Stimulated activated CD4-positive, alpha-beta T cell treated with anti-CD3 and anti-CD28 coated beads, Interleukin-4, amount 100 ng/mL, for 24 hours (primary cell): Measurements from ENCODE around the gene CANX.

Experiments
- DNase-seq: peaks from one replicate; pipeline ENCODE4 v3.0.0-alpha.2; 2020

CANX gene

DNA sequence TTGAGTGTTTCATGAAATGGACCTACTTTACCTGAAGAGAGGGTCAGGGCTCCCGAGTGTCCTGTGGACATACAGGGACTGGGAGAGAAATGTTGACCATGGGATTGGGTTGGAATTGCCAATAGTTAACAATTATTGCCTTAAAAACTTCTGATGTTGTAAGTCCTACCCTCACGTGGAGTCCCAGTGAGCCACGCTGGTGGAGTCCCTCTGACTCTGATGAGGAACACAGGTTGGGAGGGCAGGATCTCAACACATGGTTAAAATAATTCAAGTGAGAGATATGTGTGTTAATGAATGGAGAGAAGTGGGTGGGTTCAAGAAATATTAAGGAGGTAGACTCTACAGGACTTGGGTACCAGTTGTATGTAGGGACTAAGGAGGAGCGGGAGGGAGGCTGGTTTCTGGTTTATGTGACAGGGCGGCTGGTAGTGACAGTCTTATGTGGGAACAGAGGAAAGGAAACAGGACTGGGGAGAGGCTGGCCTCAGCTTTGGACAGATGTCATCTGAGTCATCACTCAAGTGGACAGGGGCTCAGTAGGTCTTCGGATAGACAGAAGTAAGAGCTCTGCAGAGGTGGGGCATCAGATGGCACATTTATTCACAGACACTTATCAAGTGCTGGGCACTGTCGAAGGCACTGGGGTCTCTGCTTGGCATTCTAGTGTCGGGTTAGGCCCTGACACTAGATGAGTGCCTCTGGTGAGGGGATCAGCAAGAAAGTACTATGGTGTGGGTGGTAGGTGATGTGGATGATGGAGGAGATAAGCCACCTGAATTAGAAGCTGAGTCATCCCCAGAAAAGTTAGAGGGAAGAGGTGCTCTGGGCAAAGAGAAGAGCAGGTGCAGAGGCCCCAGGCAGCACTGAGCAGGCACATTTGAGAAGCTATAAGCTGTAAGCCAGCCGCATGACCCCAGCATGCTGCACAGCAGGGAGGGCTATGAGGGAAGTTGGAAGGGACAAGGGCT lies 61.1 kb downstream of the CANX start:
- DNase-seq = peak; percentile 32

DNA sequence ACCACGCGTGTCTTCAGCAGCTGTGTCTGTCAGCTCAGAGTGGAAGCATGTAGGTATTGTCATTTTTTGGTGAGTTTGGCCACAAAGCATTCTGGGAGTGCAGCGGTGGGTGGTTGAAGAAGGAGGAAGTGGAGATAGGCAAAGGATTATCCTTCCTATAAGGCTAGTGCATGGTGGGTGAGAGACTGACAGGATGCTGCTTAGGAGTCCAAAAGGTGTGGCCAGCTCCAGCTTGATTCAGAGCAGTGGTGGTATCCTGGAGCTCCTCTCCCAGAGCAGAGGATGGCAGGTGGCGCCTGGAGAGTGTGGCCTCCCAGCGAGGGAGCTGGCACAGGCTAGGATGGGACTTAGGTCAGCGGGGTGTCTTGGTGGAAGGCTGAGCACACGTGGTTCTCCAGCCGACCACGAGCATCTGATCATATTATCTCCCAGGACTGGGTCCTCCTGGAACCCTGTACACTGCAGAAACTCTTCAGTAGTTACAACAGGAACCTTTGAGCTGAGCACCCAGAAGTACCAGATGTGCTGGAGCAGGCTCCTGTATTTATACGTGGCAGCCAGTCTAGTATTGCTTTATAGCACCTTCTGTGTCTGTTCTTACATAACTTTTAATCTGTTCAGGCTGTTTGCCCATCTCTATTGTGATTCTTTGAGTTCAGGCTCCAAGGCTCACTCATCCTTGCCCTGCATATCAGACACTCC lies 63.5 kb downstream of the CANX start:
- DNase-seq = peak; percentile 11

DNA sequence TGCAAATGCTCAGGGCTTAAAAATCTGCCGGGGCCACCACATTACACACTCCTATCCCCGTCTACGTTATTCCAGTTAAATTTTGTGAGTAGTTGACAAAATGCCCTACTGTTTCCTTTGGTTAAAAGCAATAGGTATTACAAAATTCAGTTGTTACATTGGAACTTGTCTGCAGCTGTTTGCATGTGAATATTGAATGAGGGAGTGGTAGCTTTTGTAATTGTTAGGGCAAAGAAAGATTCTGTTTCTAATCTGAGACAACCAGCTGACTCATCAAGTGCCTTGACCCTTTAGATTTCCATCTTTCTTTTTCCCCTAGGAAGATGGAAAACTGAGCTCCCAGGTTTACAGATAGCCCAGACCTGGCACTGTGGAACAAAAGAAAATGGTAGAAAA lies 64.0 kb downstream of the CANX start:
- no peak for DNase-seq

- DNase-seq = peak; percentile 57
Observed at GRCh38 chr5:179763215-179763945, 64.6 kb downstream of the CANX start.

DNA sequence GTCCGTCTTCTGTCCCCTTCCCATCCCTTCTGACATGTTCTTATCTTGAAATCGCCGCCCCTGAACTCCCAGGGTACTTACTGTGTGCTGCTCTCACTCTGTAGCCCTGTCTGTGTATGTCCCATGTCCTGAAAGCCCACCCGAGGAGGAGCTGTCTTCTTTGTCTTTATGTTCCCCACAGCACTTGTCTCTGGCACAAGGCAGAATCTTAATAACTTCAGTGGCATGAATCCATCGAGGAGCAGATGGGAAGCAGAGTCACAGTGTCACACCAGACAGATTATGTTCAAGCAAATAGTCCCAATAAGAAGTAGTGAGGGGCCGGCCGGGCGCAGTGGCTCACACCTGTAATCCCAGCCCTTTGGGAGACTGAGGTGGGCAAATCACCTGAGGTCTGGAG lies 65.3 kb downstream of the CANX start:
- DNase-seq = no peak

- no peak for DNase-seq
Observed at GRCh38 chr5:179765400-179765799, 66.6 kb downstream of the CANX start.

GRCh38 chr5:179766021-179766725 lies 67.4 kb downstream of the CANX start:
- DNase-seq = no peak

- DNase-seq = no peak
Observed at GRCh38 chr5:179766726-179767455, 68.1 kb downstream of the CANX start.

- no peak for DNase-seq
Observed at GRCh38 chr5:179767496-179768100, 68.8 kb downstream of the CANX start.

- no peak for DNase-seq
Observed at GRCh38 chr5:179768326-179769085, 69.7 kb downstream of the CANX start.

DNA sequence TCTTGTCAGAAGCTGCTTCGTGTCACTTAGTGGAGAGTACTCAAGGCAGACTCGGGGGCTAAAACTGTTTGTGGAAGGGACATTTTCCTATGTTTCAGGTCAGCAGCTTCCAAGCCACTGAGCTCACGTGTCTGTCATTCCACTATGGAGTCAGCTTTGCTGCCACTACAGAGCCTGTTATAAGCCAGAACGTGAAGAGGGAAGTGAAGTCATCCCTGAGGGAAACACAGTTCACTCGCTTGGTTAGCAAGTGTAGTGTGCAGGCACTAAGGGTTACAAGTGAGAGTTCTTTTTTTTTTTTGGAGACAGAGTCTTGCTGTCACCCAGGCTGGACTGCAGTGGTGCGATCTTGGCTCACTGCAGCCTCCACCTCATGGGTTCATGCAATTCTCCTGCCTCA lies 70.5 kb downstream of the CANX start:
- no peak for DNase-seq

GRCh38 chr5:179769796-179770195 lies 71.0 kb downstream of the CANX start:
- DNase-seq = no peak

GRCh38 chr5:179771311-179771895 lies 72.6 kb downstream of the CANX start:
- DNase-seq = no peak

DNA sequence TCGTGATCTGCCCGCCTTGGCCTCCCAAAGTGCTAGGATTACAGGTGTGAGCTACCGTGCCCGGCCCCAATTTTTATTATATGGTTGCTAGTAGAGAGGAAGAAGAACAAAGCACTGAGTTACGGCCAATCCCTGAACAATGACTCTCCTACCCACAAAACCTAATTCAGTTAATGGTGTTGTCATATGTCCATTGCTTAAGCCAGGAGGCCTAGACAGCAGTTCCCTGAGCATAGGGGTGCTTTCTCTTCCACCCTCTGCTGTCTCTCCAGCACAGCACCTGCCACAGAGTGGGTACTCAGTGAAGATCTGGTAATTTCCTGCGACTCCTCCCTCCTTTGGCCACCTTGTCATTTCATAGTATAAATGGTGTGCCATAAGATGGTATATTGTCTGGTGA lies 73.6 kb downstream of the CANX start:
- DNase-seq = no peak

GRCh38 chr5:179773686-179774040 lies 74.9 kb downstream of the CANX start:
- no peak for DNase-seq

DNA sequence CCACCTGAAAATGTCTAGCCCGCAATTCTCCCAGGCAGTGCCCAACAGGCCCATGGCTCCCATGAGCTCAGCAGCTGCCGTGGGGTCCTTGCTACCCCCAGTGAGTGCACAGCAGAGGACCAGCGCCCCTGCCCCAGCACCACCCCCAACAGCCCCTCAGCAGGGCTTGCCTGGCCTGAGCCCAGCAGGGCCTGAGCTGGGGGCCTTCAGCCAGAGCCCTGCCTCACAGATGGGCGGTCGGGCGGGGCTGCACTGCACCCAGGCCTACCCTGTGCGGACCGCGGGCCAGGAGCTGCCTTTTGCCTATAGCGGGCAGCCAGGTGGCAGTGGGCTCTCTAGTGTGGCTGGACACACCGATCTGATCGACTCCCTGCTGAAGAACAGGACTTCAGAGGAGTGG lies 75.7 kb downstream of the CANX start:
- DNase-seq = no peak

DNA sequence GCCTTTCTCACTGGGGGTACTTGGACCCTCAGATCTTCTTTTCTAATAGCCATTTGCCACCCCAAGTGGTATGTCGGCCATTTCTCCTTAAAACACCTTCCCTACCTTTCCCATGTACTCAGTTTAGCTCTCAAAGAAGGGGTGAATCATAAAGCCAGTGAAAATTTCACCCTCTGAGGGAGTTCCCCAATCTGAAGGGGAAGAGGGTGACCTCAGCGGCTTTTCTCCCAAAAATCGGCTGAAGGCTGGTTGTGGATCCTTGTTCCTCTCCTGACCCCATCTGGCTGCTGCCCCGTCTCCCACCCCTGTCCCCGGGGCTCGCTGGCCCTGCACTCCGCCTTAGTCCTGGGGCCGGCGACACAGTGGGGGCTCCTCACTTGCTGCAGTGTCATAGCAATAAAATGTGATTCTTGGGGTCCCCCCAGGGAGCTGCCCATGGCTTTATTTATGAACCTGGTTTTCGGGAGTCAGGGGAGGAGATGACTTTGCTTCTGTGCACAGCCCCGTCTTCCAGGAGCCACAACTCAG lies 77.7 kb downstream of the CANX start:
- no peak for DNase-seq

DNA sequence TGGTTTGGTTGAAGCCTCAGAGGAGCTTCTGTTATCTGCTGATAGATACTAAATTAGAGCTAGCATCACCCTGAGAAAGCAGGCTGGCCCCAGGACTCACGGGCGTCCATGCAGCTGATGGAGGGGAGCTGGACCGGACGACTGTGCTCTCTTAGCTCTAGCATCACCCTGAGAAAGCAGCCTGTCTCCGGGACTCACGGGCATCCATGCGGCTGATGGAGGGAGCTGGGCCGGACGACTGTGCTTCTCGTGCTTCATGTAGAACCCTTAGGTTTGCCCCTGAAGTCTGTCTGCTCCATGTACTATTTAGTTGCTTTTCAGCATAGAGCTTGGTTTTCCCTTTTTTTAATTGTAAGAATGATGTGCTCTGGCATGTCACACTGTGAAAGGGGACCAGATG lies 78.7 kb downstream of the CANX start:
- DNase-seq = no peak

DNA sequence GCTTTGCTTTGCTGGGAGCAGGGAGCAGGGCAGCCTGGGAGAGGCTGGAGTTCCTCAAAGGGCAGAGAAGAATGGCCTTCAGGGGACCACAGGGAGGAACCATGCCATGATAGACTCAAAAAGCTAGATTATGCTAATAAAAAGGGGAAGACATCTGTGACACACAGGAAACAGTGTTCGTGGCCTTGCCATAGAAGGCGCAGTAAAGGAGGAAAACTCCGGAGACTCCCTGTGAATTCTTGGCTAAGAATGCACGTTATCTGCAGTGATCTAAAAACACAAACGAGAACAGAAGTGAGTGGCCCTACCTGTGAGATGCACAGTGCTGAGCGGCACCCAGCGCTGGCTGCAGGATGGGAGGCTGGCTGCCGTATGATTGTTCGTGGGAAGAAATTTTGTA lies 79.1 kb downstream of the CANX start:
- no peak for DNase-seq

DNA sequence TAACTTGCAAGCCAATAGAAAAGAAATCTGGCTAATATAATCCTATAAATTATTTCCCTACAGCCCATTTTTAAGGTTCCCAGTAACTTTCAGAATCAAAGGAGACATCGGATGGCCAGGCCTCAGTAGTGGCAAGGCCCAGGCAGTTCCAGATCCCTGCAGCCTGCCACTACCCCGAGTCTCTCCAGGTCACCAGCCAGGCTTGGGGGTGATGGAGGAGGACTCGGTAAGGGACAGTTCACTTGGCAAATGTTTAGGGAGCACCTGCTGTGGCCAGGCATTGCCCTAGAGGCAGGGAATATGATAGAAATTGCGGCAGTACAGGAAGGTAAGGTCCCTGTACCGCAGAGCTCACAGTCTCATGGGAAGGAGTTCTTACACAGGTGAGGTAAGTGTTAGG lies 79.8 kb downstream of the CANX start:
- no peak for DNase-seq
